WTC11 (cell line): Measurements from ENCODE around the gene BCLAF1. TPM values are rescaled to one million over a fixed set of nuclear protein-coding genes. Genes with fewer than 3 reads are reported as not detected.

ENCODE experiments used
- ATAC-seq: fragments of 200-7000 bp; cut with Tn5 transposase; 2 replicates; pipeline ENCODE4 v1.10.0; 2021; ENCODE audit warnings: mild to moderate bottlenecking, moderate library complexity
- CTCF ChIA-PET: fragments of 300-600 bp; sonication (Branson Sonifier 250); formaldehyde crosslinking; loops from one replicate; lab custom pipeline; 2021; ENCODE audit warnings: antibody characterized with exemption; lab: Charles Lee
- POLR2A ChIA-PET: fragments of 350-600 bp; sonication (Branson Sonifier 250); formaldehyde crosslinking; loops from one replicate; lab custom pipeline; 2021; ENCODE audit warnings: antibody characterized with exemption; lab: Charles Lee
- DNase-seq: peaks from one replicate; pipeline ENCODE4 v3.0.0; 2021; ENCODE audit warnings: low spot score
- H3K27ac Mint-ChIP-seq: 2 replicates; pipeline ENCODE4 v1.8.0; 2021; ENCODE audit warnings: mixed read lengths
- H3K27me3 Mint-ChIP-seq: 2 replicates; pipeline ENCODE4 v1.8.0; 2021; ENCODE audit warnings: low read depth, mild to moderate bottlenecking, moderate library complexity, mixed read lengths
- H3K36me3 Mint-ChIP-seq: 2 replicates; pipeline ENCODE4 v1.8.0; 2021; ENCODE audit warnings: mixed read lengths
- H3K4me1 Mint-ChIP-seq: 2 replicates; pipeline ENCODE4 v1.8.0; 2022; ENCODE audit warnings: mixed read lengths
- H3K4me3 Mint-ChIP-seq: 2 replicates; pipeline ENCODE4 v1.8.0; 2021; ENCODE audit warnings: mild to moderate bottlenecking, moderate library complexity, mixed read lengths
- H3K9me3 Mint-ChIP-seq: 2 replicates; pipeline ENCODE4 v1.8.0; 2021; ENCODE audit warnings: mixed read lengths
- AFF4 ChIP-seq: sonication (generic); formaldehyde crosslinking; IDR thresholded peaks from 2 replicates; pipeline ENCODE4 v1.8.1; 2023; ENCODE audit warnings: mild to moderate bottlenecking, missing genetic modification reagents, borderline replicate concordance
- ATF6 ChIP-seq: sonication (generic); formaldehyde crosslinking; IDR thresholded peaks from 2 replicates; pipeline ENCODE4 v1.8.1; 2023; ENCODE audit warnings: mild to moderate bottlenecking, missing genetic modification reagents
- E2F4 ChIP-seq: sonication (generic); formaldehyde crosslinking; IDR thresholded peaks from 2 replicates; pipeline ENCODE4 v1.8.1; 2022; ENCODE audit warnings: low read depth, mild to moderate bottlenecking, moderate library complexity, missing genetic modification reagents, borderline replicate concordance
- ETV6 ChIP-seq: sonication (generic); formaldehyde crosslinking; IDR thresholded peaks from 2 replicates; pipeline ENCODE4 v1.8.1; 2022; ENCODE audit warnings: mild to moderate bottlenecking, missing genetic modification reagents
- GABPB1 ChIP-seq: sonication (generic); formaldehyde crosslinking; IDR thresholded peaks from 2 replicates; pipeline ENCODE4 v1.8.1; 2023; ENCODE audit warnings: mild to moderate bottlenecking, missing genetic modification reagents
- IRF1 ChIP-seq: sonication (generic); formaldehyde crosslinking; IDR thresholded peaks from 2 replicates; pipeline ENCODE4 v1.8.0; 2023; ENCODE audit warnings: missing genetic modification reagents
- NFATC4 ChIP-seq: fragments of 250-450 bp; sonication (Bioruptor Pico); IDR thresholded peaks from 2 replicates; pipeline ENCODE4 v1.9.0; 2021; ENCODE audit warnings: mild to moderate bottlenecking
- SMAD3 ChIP-seq: sonication (generic); formaldehyde crosslinking; IDR thresholded peaks from 2 replicates; pipeline ENCODE4 v1.8.0; 2022; ENCODE audit warnings: missing genetic modification reagents, mild to moderate bottlenecking, borderline replicate concordance
- SP1 ChIP-seq: sonication (generic); formaldehyde crosslinking; conservative IDR thresholded peaks from 2 replicates; pipeline ENCODE4 v1.8.1; 2022; ENCODE audit warnings: missing genetic modification reagents
- ZNF138 ChIP-seq: sonication (generic); formaldehyde crosslinking; conservative IDR thresholded peaks from 2 replicates; pipeline ENCODE4 v1.8.1; 2022; ENCODE audit warnings: mild to moderate bottlenecking, moderate library complexity, missing genetic modification reagents
- total RNA-seq: library from RNA; stranded (reverse); gene quantifications from 3 replicates; pipeline ENCODE4 v1.2.3, GENCODE V29; 2021
- TF ChIP-seq, protein P1 (sequence below): sonication (generic); formaldehyde crosslinking; conservative IDR thresholded peaks from 2 replicates; pipeline ENCODE4 v1.8.1; 2022; ENCODE audit warnings: mild to moderate bottlenecking, missing genetic modification reagents
- TF ChIP-seq, protein P2 (sequence below): sonication (generic); formaldehyde crosslinking; IDR thresholded peaks from 2 replicates; pipeline ENCODE4 v1.8.0; 2023; ENCODE audit warnings: mild to moderate bottlenecking, missing genetic modification reagents
- TF ChIP-seq, protein P3 (sequence below): fragments of 250-450 bp; sonication (Bioruptor Pico); IDR thresholded peaks from 2 replicates; pipeline ENCODE4 v1.8.0; 2021; ENCODE audit warnings: mild to moderate bottlenecking
- TF ChIP-seq, protein P4 (sequence below): sonication (generic); formaldehyde crosslinking; IDR thresholded peaks from 2 replicates; pipeline ENCODE4 v1.8.0; 2022; ENCODE audit warnings: mild to moderate bottlenecking, missing genetic modification reagents
- TF ChIP-seq, protein P5 (sequence below): sonication (generic); formaldehyde crosslinking; IDR thresholded peaks from 2 replicates; pipeline ENCODE4 v1.8.1; 2022; ENCODE audit warnings: low read depth, missing genetic modification reagents, borderline replicate concordance

Gene BCLAF1
- total RNA-seq, 1 experiment from 2014 or later = 184 TPM

- TF ChIP-seq GABPB1 (CRISPR knock-in tag) = peak; percentile 68
- 0 out of 2 replicates have a peak, but pooled peaks have one; percentile 50 for TF ChIP-seq NFATC4 (CRISPR knock-in tag)
- peak; percentile 93 for TF ChIP-seq ETV6 (CRISPR knock-in tag)
- TF ChIP-seq SP1 (CRISPR knock-in tag) = peak; percentile 86
- TF ChIP-seq ATF6 = no peak
- TF ChIP-seq, protein P1, sequence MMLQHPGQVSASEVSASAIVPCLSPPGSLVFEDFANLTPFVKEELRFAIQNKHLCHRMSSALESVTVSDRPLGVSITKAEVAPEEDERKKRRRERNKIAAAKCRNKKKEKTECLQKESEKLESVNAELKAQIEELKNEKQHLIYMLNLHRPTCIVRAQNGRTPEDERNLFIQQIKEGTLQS (CRISPR knock-in tag) = no peak
These were observed at the start of gene BCLAF1 (continued) for GRCh38 chr6:136289579-136290409.

- Mint-ChIP-seq H3K36me3 (no peaks in the 10 kb centered on the region), H3K9me3 (no peaks in the 10 kb centered on the region), H3K4me1 (peaks cover 18% of the 10 kb centered on the region; the same call in 1 of the 2 replicates), H3K27me3 (no peaks in the 10 kb centered on the region), H3K4me3 (no peak overlapping the region), H3K27ac (no peak overlapping the region)
- ChIA-PET CTCF (interaction anchor here (1.4 to 3.9 kb wide), 2 partner anchors 15 to 212 kb away, joined by 3 to 23 read pairs; partner anchors contain the start of gene MAP7), POLR2A (no interaction called here)
- no peak for DNase-seq
- ATAC-seq = peak; percentile 30
- TF ChIP-seq, protein P2, sequence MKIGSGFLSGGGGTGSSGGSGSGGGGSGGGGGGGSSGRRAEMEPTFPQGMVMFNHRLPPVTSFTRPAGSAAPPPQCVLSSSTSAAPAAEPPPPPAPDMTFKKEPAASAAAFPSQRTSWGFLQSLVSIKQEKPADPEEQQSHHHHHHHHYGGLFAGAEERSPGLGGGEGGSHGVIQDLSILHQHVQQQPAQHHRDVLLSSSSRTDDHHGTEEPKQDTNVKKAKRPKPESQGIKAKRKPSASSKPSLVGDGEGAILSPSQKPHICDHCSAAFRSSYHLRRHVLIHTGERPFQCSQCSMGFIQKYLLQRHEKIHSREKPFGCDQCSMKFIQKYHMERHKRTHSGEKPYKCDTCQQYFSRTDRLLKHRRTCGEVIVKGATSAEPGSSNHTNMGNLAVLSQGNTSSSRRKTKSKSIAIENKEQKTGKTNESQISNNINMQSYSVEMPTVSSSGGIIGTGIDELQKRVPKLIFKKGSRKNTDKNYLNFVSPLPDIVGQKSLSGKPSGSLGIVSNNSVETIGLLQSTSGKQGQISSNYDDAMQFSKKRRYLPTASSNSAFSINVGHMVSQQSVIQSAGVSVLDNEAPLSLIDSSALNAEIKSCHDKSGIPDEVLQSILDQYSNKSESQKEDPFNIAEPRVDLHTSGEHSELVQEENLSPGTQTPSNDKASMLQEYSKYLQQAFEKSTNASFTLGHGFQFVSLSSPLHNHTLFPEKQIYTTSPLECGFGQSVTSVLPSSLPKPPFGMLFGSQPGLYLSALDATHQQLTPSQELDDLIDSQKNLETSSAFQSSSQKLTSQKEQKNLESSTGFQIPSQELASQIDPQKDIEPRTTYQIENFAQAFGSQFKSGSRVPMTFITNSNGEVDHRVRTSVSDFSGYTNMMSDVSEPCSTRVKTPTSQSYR (CRISPR knock-in tag) = no peak
- TF ChIP-seq AFF4 (CRISPR knock-in tag) (no peak), ZNF138 (no peak), ATF6 (no peak), SMAD3 (CRISPR knock-in tag) (no peak), IRF1 (CRISPR knock-in tag) (no peak), E2F4 (CRISPR knock-in tag) (no peak)
- TF ChIP-seq, protein P3, sequence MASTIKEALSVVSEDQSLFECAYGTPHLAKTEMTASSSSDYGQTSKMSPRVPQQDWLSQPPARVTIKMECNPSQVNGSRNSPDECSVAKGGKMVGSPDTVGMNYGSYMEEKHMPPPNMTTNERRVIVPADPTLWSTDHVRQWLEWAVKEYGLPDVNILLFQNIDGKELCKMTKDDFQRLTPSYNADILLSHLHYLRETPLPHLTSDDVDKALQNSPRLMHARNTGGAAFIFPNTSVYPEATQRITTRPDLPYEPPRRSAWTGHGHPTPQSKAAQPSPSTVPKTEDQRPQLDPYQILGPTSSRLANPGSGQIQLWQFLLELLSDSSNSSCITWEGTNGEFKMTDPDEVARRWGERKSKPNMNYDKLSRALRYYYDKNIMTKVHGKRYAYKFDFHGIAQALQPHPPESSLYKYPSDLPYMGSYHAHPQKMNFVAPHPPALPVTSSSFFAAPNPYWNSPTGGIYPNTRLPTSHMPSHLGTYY = no peak
- TF ChIP-seq, protein P4, sequence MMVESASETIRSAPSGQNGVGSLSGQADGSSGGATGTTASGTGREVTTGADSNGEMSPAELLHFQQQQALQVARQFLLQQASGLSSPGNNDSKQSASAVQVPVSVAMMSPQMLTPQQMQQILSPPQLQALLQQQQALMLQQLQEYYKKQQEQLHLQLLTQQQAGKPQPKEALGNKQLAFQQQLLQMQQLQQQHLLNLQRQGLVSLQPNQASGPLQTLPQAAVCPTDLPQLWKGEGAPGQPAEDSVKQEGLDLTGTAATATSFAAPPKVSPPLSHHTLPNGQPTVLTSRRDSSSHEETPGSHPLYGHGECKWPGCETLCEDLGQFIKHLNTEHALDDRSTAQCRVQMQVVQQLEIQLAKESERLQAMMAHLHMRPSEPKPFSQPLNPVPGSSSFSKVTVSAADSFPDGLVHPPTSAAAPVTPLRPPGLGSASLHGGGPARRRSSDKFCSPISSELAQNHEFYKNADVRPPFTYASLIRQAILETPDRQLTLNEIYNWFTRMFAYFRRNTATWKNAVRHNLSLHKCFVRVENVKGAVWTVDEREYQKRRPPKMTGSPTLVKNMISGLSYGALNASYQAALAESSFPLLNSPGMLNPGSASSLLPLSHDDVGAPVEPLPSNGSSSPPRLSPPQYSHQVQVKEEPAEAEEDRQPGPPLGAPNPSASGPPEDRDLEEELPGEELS = no peak
- TF ChIP-seq, protein P5, sequence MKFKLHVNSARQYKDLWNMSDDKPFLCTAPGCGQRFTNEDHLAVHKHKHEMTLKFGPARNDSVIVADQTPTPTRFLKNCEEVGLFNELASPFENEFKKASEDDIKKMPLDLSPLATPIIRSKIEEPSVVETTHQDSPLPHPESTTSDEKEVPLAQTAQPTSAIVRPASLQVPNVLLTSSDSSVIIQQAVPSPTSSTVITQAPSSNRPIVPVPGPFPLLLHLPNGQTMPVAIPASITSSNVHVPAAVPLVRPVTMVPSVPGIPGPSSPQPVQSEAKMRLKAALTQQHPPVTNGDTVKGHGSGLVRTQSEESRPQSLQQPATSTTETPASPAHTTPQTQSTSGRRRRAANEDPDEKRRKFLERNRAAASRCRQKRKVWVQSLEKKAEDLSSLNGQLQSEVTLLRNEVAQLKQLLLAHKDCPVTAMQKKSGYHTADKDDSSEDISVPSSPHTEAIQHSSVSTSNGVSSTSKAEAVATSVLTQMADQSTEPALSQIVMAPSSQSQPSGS (CRISPR knock-in tag) = no peak
These were observed 48.8 kb upstream of the BCLAF1 start for GRCh38 chr6:136338486-136338885.
